Activated CD8-positive, alpha-beta T cell treated with anti-CD3 and anti-CD28 coated beads, Interleukin-2, amount 10 ng/mL, durations not matched to agents 7 days and 5 days (primary cell): ENCODE results near the gene SLC45A3. TPM values are rescaled to one million over a fixed set of nuclear protein-coding genes. Genes with fewer than 3 reads are reported as not detected.

Source experiments
- ATAC-seq: fragments of 150-1000 bp; cut with Tn5 transposase; one replicate; pipeline ENCODE4 v1.10.0; 2021; ENCODE audit warnings: moderate library complexity
- CTCF ChIA-PET: fragments of 350-600 bp; sonication (Branson Sonifier 250); formaldehyde crosslinking; loops from one replicate; lab custom pipeline; 2021; ENCODE audit warnings: antibody characterized with exemption; lab: Charles Lee
- POLR2A ChIA-PET: fragments of 350-600 bp; sonication (Branson Sonifier 250); formaldehyde crosslinking; loops from one replicate; lab custom pipeline; 2021; ENCODE audit warnings: antibody characterized with exemption; lab: Charles Lee
- DNase-seq: peaks from one replicate; pipeline ENCODE4 v3.0.0-alpha.2; 2020
- H3K27ac Mint-ChIP-seq: one replicate; pipeline ENCODE4 v1.8.0; 2021; ENCODE audit warnings: mild to moderate bottlenecking, mixed read lengths
- H3K27me3 Mint-ChIP-seq: one replicate; pipeline ENCODE4 v1.8.0; 2021; ENCODE audit warnings: low read depth, mixed read lengths
- H3K36me3 Mint-ChIP-seq: one replicate; pipeline ENCODE4 v1.8.0; 2021; ENCODE audit warnings: low read depth, mixed read lengths
- H3K4me1 Mint-ChIP-seq: one replicate; pipeline ENCODE4 v1.8.0; 2021; ENCODE audit warnings: low read depth, mixed read lengths
- H3K4me3 Mint-ChIP-seq: one replicate; pipeline ENCODE4 v1.8.0; 2021; ENCODE audit warnings: mild to moderate bottlenecking, mixed read lengths
- H3K9me3 Mint-ChIP-seq: one replicate; pipeline ENCODE4 v1.8.0; 2022; ENCODE audit warnings: mixed read lengths; ENCODE audit not compliant: insufficient read depth
- total RNA-seq, 2 experiments: library from RNA; stranded (reverse); gene quantifications; one replicate each; pipeline ENCODE4 v1.2.3, GENCODE V29; 2021

SLC45A3 gene
- total RNA-seq, 2 experiments from 2014 or later: 0.18 to 0.21 TPM

DNA sequence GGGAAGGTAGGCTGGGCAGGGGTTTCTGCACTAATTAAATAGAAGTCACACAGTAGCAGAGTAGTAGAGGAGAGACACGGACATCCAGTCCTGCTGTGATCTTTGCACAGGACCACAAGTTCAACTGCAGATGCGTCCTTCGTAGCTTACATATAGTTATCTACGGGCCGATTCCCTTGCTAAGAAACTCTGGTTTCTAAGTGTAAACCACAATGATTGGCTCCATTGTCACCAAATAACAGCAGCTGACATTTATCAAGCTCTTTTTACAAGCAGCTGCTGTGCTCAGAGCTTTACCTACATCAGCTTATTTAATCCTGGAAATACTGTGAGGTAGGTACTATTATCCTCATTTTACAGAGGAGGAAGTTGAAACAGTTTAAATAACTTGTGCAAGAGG, 3.1 kb downstream of the SLC45A3 start:
- ATAC-seq: no peak
- Mint-ChIP-seq H3K27ac (no peak overlapping the region), H3K36me3 (no peaks in the 10 kb centered on the region), H3K4me3 (no peak overlapping the region), H3K4me1 (peaks cover 12% of the 10 kb centered on the region), H3K9me3 (no peaks in the 10 kb centered on the region), H3K27me3 (peaks cover 28% of the 10 kb centered on the region)
- CTCF ChIA-PET: interaction anchor here (0.7 to 7.3 kb wide), 6 partner anchors 9 to 115 kb away, joined by 3 to 52 read pairs (median 4); no protein-coding TSS in a partner anchor
- POLR2A ChIA-PET: no interaction called here
- DNase-seq: no peak

GRCh38 chr1:205676597-205676996, 3.7 kb downstream of the SLC45A3 start:
- CTCF ChIA-PET: interaction anchor here (0.7 to 7.3 kb wide), 5 partner anchors 9 to 85 kb away, joined by 3 to 52 read pairs (median 5); no protein-coding TSS in a partner anchor
- Mint-ChIP-seq H3K4me1 (peaks cover 16% of the 10 kb centered on the region), H3K4me3 (no peak overlapping the region), H3K36me3 (no peaks in the 10 kb centered on the region), H3K9me3 (no peaks in the 10 kb centered on the region), H3K27me3 (peaks cover 27% of the 10 kb centered on the region), H3K27ac (no peak overlapping the region)
- no peak for ATAC-seq
- POLR2A ChIA-PET: no interaction called here
- no peak for DNase-seq

DNA sequence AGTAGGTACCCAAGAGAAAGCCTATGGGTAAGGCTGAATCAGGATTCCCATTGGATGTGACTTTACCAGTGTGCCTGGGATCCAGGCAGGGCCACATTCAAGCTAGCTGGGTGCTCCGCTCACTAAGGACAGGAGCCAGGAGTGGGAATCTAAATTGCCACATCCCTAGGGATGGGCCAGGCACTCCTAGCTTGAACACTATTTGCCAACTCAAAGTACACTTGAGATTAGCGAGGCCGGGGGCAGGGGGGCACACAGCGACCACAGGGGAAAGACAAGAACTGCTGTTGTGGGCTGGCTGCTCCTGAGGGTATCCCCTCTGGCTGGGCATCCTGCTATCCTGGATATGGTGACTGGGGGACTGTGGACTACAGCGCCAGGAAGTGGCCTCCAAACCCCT, 4.3 kb downstream of the SLC45A3 start:
- ChIA-PET POLR2A (no interaction called here), CTCF (interaction anchor here (7.3 kb wide), 1 partner anchor 18 kb away, joined by 52 read pairs; no protein-coding TSS in a partner anchor)
- no peak overlapping the region for H3K27ac Mint-ChIP-seq

GRCh38 chr1:205675247-205675646, 5.1 kb downstream of the SLC45A3 start:
- Mint-ChIP-seq H3K9me3 (no peaks in the 10 kb centered on the region), H3K27ac (no peak overlapping the region), H3K4me1 (peaks cover 11% of the 10 kb centered on the region), H3K36me3 (no peaks in the 10 kb centered on the region), H3K4me3 (no peak overlapping the region), H3K27me3 (peaks cover 16% of the 10 kb centered on the region)
- ChIA-PET POLR2A (no interaction called here), CTCF (interaction anchor here (1.4 kb wide), 1 partner anchor 302 kb away, joined by 4 read pairs; no protein-coding TSS in a partner anchor)
- DNase-seq: no peak
- ATAC-seq: no peak

More for the DNA sequence above, 4.3 kb downstream of the SLC45A3 start:
- no peak for DNase-seq
- Mint-ChIP-seq H3K9me3 (no peaks in the 10 kb centered on the region), H3K27me3 (peaks cover 21% of the 10 kb centered on the region), H3K4me1 (peaks cover 15% of the 10 kb centered on the region), H3K36me3 (no peaks in the 10 kb centered on the region), H3K4me3 (no peak overlapping the region)
- no peak for ATAC-seq

GRCh38 chr1:205672970-205673369, 7.3 kb downstream of the SLC45A3 start:
- Mint-ChIP-seq H3K9me3 (no peaks in the 10 kb centered on the region), H3K36me3 (no peaks in the 10 kb centered on the region), H3K4me1 (peaks cover 17% of the 10 kb centered on the region), H3K4me3 (no peak overlapping the region), H3K27ac (no peak overlapping the region), H3K27me3 (peaks cover 19% of the 10 kb centered on the region)
- no peak for DNase-seq
- ChIA-PET POLR2A (interaction anchor here (1.1 kb wide), 1 partner anchor 14 kb away, joined by 3 read pairs; no protein-coding TSS in a partner anchor), CTCF (interaction anchor here (0.7 to 7.7 kb wide), 3 partner anchors 8 to 110 kb away, joined by 3 to 60 read pairs (median 4); partner anchors contain the start of gene SLC45A3)
- no peak for ATAC-seq

GRCh38 chr1:205672395-205672889, 7.9 kb downstream of the SLC45A3 start:
- ATAC-seq (no peak), DNase-seq (no peak)
- ChIA-PET CTCF (interaction anchor here (0.7 to 7.7 kb wide), 3 partner anchors 8 to 110 kb away, joined by 3 to 60 read pairs (median 4); partner anchors contain the start of gene SLC45A3), POLR2A (interaction anchor here (1.1 kb wide), 1 partner anchor 13 kb away, joined by 3 read pairs; no protein-coding TSS in a partner anchor)
- Mint-ChIP-seq H3K9me3 (no peaks in the 10 kb centered on the region), H3K27me3 (peaks cover 20% of the 10 kb centered on the region), H3K4me1 (peaks cover 17% of the 10 kb centered on the region), H3K27ac (no peak overlapping the region), H3K36me3 (no peaks in the 10 kb centered on the region), H3K4me3 (no peak overlapping the region)

DNA sequence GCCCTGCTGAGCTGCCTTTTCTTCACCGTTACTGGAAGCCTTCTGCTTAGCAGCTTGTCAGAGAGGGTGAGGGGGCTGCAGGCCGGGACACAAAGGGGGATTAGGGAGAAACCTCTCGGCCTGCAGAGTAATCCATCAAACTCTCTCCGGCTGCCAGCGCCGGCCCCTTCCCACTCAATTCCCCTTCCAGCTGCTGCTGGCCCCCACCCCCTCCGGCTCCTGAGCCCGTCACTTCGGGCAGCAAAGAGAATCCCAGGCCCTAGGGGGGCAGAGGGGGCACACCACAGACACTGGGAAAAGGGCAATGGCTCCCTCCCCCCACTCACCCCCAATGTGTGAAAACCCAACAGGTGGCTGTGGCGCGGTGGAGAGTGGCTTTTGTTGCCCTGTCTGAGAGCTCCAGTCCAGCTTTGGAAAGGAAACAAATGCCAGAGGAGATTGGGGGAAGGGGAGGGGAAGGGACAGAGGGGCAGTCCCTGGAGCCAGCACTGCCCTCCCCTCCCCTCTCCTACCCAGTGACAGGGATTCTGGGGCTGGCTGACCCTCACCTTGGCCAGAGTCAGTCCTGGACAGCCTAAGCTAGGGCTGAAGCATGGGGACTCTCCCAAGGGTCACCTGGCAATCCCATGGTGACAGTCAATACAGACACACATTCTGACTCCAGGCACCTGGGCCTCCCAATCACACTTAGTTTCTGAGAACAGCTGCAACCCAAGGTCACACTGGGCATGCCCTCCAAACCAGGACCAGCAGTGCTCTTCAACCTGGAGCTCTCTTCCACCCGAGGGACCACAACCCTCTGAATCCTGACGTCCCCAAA, 9.5 kb downstream of the SLC45A3 start:
- ATAC-seq: no peak
- no peaks in the 10 kb centered on the region for H3K36me3 Mint-ChIP-seq
- DNase-seq: no peak
- H3K4me3 Mint-ChIP-seq: no peak overlapping the region
- no peaks in the 10 kb centered on the region for H3K9me3 Mint-ChIP-seq
- ChIA-PET CTCF (interaction anchor here (1.4 to 7.7 kb wide), 3 partner anchors 12 to 307 kb away, joined by 4 to 60 read pairs (median 5); no protein-coding TSS in a partner anchor), POLR2A (no interaction called here)
- H3K27me3 Mint-ChIP-seq: peaks cover 16% of the 10 kb centered on the region
- no peak overlapping the region for H3K27ac Mint-ChIP-seq
- peaks cover 17% of the 10 kb centered on the region for H3K4me1 Mint-ChIP-seq

- ChIA-PET CTCF (interaction anchor here (7.7 kb wide), 1 partner anchor 11 kb away, joined by 60 read pairs; no protein-coding TSS in a partner anchor), POLR2A (no interaction called here)
- peaks cover 16% of the 10 kb centered on the region for H3K27me3 Mint-ChIP-seq
- no peaks in the 10 kb centered on the region for H3K36me3 Mint-ChIP-seq
- no peak overlapping the region for H3K27ac Mint-ChIP-seq
- no peak for ATAC-seq
- peaks cover 20% of the 10 kb centered on the region for H3K4me1 Mint-ChIP-seq
- no peak for DNase-seq
- no peak overlapping the region for H3K4me3 Mint-ChIP-seq
- no peaks in the 10 kb centered on the region for H3K9me3 Mint-ChIP-seq
Measured at GRCh38 chr1:205670150-205670446, 10.2 kb downstream of the SLC45A3 start.

DNA sequence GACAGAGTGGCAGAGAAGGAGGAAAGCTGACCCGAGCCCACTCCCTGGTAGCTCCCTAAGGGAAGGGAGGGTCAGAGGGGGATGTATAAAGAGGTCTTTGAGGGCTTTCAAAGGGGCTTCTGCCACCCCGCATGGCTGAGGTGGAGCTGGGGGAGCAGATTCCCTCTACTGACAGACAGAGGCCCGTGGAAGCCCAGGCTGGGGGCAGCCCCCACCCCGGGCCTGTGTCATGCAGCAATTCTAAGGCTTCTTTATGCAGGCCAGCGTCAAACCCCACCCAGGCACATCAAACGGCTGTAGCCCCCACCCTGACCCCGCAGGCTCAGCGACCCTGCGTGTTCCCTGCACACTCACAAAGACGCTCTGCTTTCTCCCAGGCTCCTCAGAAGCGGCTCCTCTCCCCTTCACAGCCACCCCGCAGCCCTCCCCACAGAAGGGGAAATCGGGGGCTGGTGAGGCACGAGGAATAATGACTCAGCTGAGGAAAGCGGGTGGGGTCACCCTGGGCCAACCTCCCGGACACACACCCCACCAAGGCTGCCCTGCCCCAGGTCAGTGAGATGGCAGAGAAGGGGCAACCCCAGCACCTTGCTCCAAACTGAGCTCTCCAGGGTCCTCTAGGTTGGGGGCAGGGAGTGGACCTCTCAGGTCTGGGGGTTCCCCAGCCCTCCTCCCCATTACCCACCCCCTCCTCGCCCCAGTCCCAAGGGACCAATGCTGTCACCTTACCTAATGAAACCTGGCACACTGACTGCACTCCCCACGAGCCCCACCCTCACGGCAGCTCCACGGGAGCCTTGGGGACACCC, 10.8 kb downstream of the SLC45A3 start:
- peaks cover 16% of the 10 kb centered on the region for H3K27me3 Mint-ChIP-seq
- H3K4me1 Mint-ChIP-seq: peaks cover 25% of the 10 kb centered on the region
- CTCF ChIA-PET: interaction anchor here (0.9 to 7.7 kb wide), 3 partner anchors 10 to 41 kb away, joined by 3 to 60 read pairs (median 3); no protein-coding TSS in a partner anchor
- no peak for DNase-seq
- no peak overlapping the region for H3K27ac Mint-ChIP-seq
- H3K4me3 Mint-ChIP-seq: no peak overlapping the region
- ATAC-seq: no peak
- H3K36me3 Mint-ChIP-seq: no peaks in the 10 kb centered on the region
- no peaks in the 10 kb centered on the region for H3K9me3 Mint-ChIP-seq
- POLR2A ChIA-PET: no interaction called here

DNA sequence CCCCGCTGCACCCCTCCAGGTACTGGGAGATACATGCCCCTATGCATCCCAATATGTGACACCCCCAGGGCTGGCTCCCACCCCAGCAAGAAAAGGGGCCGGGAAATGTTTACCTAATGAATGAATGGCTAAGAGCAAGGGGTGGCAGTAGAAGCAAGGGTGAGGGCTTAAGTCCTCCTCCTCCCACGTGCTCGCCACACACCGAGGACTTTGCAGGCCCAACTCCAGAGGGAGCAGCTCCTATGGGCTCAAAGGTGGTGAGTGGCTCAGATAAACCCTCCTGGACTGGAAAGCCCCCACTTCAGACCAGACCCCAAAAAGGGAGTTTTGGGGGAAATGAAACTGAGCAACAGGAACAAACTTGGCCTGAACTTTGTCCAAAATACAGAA, 11.4 kb downstream of the SLC45A3 start:
- Mint-ChIP-seq H3K27ac (no peak overlapping the region), H3K9me3 (no peaks in the 10 kb centered on the region), H3K4me3 (no peak overlapping the region), H3K4me1 (peaks cover 25% of the 10 kb centered on the region), H3K27me3 (peaks cover 15% of the 10 kb centered on the region), H3K36me3 (no peaks in the 10 kb centered on the region)
- no peak for DNase-seq
- no peak for ATAC-seq
- ChIA-PET CTCF (interaction anchor here (0.9 to 7.7 kb wide), 3 partner anchors 10 to 42 kb away, joined by 3 to 60 read pairs (median 3); no protein-coding TSS in a partner anchor), POLR2A (no interaction called here)
